GM10847 (cell line): Measurements from ENCODE around the gene DUSP1.

Experiments used
- POLR2A ChIP-seq: IDR thresholded peaks from 2 replicates; pipeline ENCODE4 v1.6.1; 2011; ENCODE audit not compliant: insufficient read length; ENCODE audit errors: extremely low read depth

The DUSP1 gene

DNA sequence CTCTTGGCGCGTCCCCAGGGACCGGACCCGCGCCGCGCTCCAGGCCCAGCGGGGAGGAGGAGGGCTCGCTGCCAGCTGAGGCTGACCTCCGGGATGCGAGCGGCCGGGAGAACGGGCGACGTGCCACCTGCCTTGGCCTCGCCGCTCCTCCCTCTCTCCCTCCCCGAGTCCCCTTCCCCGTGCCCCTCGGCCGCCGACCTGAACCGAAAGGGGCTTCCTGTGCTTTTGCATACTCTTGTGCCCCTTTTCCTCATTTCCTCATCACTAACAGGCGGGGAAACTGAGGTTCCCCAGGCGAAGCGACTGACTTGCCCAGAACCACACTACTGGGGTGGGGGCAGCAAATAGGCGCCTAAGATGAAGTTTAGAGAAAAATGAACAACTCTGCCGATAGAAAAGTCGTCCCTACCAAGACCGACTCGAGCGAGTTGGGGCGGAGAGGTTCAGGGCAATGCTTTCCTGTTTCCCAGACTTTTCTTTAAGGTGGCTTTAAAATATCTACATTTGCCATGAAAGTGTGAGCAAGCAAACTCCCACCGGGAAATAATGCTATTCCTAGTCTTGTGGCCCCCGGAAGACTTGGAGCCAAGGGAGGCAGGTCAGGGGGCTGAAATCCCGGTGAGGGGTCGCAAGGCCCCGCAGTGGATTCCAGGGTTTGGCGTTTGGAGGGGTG is 580 bp upstream of the DUSP1 start:
- TF ChIP-seq POLR2A: no peak

DNA sequence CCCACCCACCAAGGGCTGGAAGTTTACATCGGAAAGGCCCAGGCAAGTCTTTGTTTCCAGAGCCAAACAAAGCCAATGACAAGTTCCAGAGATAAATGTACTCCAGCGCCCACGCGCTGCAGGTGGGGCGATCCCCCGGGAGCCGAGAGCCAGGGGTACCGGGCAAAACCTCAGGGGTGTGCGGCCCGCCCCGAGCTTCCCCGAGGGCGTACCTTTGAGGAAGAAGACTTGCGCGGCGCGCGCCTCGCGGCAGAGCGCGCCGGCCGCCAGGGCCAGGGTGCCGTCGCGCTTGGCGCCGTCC is 671 bp downstream of the DUSP1 start:
- TF ChIP-seq POLR2A: no peak

DNA sequence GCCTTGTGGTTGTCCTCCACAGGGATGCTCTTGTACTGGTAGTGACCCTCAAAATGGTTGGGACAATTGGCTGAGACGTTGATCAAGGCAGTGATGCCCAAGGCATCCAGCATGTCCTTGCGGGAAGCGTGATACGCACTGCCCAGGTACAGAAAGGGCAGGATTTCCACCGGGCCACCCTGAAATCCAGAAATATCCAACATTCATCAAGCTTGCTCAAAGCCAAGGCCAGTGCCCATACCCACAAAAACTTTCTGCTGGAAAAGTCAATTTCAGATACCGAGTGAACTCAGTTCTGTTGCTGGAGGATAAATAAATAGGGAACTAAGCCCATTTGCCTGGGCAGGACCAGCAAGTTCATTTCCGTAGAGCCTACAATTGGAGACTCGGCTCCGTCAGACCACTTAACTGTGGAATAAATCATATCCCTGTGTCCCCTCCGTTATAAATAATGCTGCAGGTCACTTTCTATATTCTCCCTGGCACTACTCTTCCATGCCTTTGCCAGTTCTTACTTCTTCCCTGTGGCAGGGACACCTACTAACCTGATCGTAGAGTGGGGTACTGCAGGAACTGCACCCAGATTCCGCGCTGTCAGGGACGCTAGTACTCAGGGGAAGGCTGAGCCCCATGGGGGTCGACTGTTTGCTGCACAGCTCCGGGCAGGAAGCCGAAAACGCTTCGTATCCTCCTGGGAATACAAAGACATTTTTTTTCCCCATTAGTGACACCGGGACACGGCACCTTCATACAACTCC is 1.2 kb downstream of the DUSP1 start:
- TF ChIP-seq POLR2A: no peak

DNA sequence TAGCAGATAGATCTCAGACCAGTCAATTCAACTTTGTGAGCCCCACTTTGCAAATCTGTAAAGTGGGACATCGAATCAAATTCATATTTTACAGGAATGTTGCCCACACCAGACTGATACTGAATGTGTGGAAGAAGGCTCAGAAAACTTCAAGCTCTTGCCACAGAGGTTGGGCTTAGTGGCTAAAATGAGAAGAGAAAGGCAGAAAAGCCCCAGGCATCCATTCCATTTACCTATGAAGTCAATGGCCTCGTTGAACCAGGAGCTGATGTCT is 1.7 kb downstream of the DUSP1 start:
- TF ChIP-seq POLR2A: no peak

DNA sequence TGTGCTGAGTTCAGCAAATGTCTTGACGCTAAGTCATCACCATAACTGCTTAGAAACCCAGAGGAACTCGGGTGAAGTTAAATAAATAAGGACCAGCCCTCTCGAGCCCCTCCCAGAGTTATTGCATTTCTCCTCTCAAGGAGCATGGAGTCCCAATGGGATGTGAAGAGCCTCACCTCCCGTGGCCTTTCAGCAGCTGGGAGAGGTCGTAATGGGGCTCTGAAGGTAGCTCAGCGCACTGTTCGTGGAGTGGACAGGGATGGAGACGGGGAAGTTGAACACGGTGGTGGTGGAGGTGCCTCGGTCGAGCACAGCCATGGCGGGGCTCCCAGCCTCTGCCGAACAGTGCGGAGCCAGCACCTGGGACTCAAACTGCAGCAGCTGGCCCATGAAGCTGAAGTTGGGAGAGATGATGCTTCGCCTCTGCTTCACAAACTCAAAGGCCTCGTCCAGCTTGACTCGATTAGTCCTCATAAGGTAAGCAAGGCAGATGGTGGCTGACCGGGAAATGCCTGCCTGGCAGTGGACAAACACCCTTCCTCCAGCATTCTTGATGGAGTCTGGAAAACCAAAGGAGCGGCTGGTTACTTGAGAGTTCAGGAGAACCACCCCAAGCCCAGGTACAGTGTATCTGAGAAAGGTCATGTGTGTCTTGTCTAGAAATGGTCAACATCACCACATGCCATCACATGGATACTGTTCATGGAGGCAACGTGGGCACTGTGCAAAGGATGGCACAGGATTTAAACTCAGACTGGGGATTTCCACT is 2.2 kb downstream of the DUSP1 start:
- TF ChIP-seq POLR2A: no peak

DNA sequence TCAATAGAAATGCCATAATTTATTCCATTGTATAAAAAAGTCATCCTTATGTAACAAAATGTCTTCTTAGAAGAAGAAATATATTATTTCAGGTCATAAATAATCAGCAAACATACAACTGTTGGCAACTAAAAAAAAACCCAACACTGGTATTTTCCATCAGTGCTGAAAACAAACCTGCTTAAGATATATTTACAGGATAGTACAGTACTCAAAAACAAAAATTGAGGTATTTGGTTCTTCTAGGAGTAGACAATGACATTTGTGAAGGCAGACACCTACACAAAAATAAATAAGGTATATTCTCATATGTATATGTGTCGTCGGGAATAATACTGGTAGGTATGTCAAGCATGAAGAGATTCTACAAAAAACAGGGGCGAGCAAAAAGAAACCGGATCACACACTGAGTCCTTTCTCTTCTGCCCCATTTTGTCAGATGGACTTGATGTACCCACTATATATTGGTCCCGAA is 2.9 kb downstream of the DUSP1 start:
- TF ChIP-seq POLR2A: no peak

DNA sequence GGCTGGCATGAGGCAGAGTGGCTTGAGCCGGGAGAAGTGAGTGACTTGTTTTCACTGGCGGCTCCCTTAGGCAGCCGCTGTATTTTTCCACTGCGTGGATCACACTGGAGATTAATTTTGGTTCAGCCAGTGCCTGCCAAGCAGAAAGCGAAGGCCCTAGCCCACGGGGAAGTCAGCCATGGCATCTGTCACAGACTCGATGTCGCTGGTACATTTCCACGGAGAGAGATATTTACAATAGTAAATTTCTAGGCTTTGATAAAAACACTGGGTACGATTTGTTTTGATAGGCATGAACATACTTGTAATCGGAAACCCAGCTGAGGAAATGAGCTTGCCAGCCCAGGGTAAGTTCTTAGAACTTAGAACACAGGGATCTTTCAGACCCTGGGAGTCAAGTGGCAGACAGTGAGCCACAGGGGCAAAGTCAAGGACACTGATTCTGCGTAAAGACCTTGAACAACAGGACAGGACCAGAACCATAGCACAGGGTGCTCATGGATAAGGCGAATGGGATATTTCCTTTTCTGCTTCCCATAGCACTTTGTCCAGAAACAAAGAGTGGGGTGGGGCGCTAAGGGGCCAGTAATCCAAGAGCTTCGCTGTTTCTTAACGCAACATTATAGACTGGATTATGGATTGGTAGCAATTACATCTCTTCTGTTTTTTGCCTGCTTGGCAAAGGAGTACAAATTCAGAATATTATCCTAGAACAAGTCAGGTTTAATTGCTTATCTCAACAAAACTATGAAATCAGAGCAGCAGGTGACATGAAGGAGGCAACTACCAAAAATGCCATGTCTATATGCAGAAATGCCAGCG is 4.5 kb downstream of the DUSP1 start:
- no peak for TF ChIP-seq POLR2A

DNA sequence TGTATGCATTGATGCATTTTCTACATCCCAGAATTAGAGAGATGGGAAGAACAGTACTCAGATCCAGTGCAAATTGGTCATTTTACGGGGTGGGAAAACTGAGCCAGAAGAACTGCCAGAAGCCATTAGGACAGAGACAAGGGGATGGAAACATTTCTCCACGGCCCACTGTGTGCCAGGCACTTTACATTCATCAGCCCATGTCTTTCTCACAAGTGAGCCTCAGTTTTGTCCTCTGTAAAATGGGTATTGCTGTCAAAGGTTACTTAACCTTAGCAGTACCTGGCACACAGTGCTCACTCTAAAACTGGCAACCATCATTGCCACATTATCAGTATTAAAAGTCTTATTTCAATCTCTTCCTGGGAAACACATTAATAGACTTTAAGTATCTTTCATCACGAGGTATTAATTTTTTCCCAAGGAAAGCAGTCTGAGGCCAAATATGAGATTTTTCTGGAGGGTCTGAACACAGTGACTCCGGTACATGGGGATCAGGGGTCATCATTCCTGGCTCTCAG is 5.2 kb downstream of the DUSP1 start:
- no peak for TF ChIP-seq POLR2A

DNA sequence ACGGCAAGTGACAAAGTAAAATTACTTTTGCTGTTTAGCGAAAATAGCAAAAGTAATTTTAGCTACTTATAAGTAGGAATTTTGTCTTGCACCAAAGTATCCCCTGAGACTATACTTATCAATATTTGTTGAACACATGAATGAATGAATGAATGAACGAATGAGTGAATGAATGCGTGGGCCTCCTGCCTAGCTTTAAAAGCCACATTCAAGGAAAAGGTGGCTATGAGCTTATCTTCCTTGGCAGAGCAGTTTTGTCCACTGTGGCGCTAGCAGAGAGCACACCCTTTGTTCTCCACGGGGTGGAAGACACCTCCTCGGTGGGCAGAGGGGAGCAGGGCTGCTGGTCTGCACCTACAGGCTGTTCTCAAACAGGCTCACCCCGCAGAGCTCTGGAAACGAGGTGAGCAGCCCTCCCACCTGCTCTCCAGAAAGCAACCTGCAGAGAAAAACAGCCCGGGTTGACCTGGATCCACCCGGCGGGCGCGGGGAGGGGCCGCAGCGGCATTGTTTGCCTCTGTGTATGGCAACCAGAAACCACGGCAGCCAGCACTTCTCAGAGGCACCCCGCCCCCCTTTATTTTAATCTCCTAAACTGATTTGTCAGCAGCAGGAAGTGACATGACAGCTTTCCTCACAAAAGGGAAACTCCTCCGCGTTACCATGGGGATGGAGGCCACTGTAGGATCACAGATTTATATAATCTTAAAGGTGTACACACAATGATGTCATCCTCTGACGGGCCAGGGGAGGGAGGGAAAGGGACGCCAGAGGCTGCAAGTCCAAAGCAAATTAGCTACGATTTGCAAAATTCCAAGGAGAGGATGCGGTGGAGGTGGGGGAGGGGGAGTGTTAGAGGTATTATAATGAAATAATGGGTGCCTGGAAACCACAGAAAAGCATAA is 5.9 kb downstream of the DUSP1 start:
- TF ChIP-seq POLR2A: peak; percentile 12

DNA sequence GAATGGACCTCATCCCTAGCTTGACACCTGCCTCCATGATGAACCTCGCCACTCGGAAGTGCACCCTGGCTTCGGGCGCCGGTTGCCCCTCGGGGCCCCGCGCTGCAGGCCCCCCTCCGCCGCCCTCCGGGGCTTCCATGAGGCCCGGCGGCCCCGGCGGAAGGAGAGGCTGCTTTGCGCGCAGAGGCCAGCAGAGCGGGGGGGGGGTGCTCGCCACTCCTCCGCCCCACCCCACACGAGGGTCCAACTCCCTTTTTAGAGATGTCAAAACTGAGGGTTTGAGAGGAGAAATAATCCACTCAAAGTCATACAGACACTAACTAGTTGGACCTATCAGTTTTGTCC is 7.9 kb downstream of the DUSP1 start:
- TF ChIP-seq POLR2A: no peak

DNA sequence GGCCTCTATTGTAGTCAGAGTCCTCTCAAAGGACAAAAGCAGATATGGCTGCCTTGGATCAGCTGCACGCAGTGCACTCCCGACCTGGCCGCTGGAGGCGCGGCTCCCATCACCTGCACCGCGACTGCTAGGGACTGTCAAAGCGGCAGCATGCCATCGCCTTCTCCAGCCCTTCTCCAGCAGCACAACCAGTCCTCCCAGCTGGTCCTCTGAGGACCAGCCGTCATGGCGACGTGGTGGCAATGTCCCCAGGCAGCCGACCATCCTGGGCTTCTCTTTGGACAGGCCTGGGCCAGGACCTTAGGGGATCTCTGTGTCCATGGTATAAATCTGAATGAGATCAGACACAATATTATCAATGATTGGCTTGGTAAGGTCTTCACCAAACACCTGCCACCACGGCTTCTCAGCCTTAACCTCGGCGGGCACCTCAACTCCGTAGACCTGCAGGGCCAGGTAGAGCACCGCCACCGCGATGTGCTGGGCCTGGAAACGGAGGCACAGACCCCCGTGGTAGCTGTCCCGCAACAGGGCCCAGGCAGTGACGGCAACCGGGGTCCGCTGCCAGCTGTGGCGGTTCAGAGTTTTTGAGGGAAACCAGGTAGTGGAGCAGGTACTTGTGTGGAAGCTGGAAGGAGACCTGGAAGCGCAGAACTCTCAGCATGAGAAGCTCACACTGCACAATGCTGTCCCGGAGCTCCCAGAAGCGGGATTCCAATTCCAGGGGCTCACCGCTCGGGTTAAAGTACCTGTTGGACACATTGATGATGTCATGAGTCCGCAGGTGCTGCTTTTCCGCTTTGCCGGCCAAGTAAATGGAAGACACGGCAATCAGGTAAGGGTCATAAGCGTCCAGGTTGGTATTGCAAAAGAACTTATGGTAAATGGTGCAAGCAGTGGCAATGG is 8.5 kb downstream of the DUSP1 start:
- TF ChIP-seq POLR2A: no peak

DNA sequence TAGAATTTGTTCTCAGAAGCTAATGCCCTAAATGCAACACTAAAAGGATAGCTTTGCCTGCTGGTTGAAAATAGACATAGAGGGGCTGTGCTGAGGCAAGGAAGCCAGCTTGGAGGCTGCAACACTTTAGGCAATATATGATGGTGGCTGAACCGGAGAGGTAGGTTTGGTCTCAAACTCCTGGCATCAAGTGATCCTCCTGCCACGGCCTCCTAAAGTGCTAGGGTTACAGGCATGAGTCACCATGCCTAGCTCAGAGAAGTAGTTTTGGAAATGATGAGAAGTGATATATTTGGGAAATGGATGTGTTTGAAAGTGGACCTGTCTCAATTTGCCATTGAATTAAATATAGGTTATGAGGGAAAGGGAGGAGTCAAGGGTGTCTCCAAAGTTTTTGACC is 10.0 kb downstream of the DUSP1 start:
- no peak for TF ChIP-seq POLR2A

DNA sequence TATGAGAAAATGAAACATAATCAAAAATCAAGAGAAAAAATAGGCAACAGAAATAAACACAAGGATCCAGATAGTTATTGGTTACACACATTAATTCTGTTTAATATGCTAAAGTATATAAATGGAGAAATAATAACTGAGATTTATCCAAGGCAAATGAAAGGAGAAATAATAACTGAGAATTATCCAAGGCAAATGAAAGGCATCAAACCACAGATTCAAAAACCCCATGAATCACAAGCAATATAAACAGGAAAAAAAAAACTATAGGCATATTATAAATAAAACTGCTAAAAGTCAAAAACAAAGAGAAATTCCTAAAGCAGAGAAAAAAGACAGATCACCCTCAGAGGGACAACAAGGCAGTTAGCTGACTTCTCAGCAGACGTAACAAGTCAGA is 10.9 kb downstream of the DUSP1 start:
- no peak for TF ChIP-seq POLR2A

DNA sequence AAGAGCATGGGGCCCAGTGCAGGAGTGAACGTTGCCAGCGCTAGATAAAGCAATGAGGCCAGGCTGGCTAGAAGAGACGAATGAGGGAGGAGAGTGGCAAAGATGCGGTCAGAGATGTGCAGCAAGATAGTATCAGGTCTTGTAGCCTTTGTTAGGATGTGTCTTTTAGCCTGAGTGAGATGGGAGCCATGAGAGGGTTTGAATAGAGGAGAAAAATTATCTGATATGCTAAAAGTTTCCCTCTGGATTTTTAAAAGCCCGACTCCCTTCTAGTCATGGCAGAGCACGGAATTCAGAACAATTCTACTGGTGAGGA is 12.2 kb downstream of the DUSP1 start:
- no peak for TF ChIP-seq POLR2A
